Mesodermal cell (in vitro differentiated cells): Measurements from ENCODE around the gene TMEM219.
"Not testable (repeated sequence)": the region's sequence is repeated elsewhere in the genome, so short reads cannot be mapped to it uniquely, and the experiment has no call there.

Experiments used
- H3K27ac ChIP-seq: 2 replicates; pipeline ENCODE4 v1.7.0; 2013; ENCODE audit warnings: mild to moderate bottlenecking, low read depth, low read length, moderate library complexity; ENCODE audit not compliant: severe bottlenecking
- H3K36me3 ChIP-seq: 2 replicates; pipeline ENCODE4 v1.7.1; 2013; ENCODE audit warnings: mild to moderate bottlenecking, low read length, moderate library complexity; ENCODE audit not compliant: control insufficient read depth, insufficient read depth
- H3K4me1 ChIP-seq: one replicate; pipeline ENCODE4 v1.7.1; 2013; ENCODE audit warnings: mild to moderate bottlenecking, low read length; ENCODE audit not compliant: insufficient read depth, control insufficient read depth, poor library complexity, severe bottlenecking
- H3K4me3 ChIP-seq: 2 replicates; pipeline ENCODE4 v1.7.0; 2013; ENCODE audit warnings: low read length, control low read depth, mild to moderate bottlenecking; ENCODE audit not compliant: insufficient read depth, poor library complexity, severe bottlenecking; ENCODE audit errors: extremely low read depth
- H3K9me3 ChIP-seq: 2 replicates; pipeline ENCODE4 v1.7.1; 2013; ENCODE audit warnings: mild to moderate bottlenecking, low read length, moderate library complexity; ENCODE audit not compliant: control insufficient read depth
- WGBS, 2 experiments: methylation state at CpG; one replicate each; pipeline ENCODE4 v1.1.5; 2013; ENCODE audit warnings: missing lambda C conversion rate in 2 of 2; ENCODE audit not compliant: insufficient coverage in 2 of 2; 5-methylcytosine and 5-hydroxymethylcytosine counted together

Gene TMEM219

GRCh38 chr16:29958756-29959155 lies 3.1 kb upstream of the TMEM219 start:
- H3K36me3 ChIP-seq, result no peaks in the 10 kb centered on the region
- H3K4me3 ChIP-seq, result no peak overlapping the region
- H3K4me1 ChIP-seq, result no peaks in the 10 kb centered on the region
- 92 to 100% methylated on average over 2 to 4 of the region's 5 CpGs for WGBS, 2 experiments
- no peak overlapping the region for H3K27ac ChIP-seq
- H3K9me3 ChIP-seq, result no peaks in the 10 kb centered on the region

GRCh38 chr16:29959293-29959692 lies 2.6 kb upstream of the TMEM219 start:
- Histone ChIP-seq H3K9me3 (no peaks in the 10 kb centered on the region), H3K27ac (no peak overlapping the region), H3K4me1 (no peaks in the 10 kb centered on the region), H3K36me3 (no peaks in the 10 kb centered on the region), H3K4me3 (no peak overlapping the region)
- 94 to 100% methylated on average over 1 to 5 of the region's 9 CpGs for WGBS, 2 experiments

GRCh38 chr16:29959821-29960220 lies 2.1 kb upstream of the TMEM219 start:
- H3K4me3 ChIP-seq, H3K9me3 ChIP-seq, H3K36me3 ChIP-seq, H3K27ac ChIP-seq, H3K4me1 ChIP-seq: not testable (repeated sequence)
- 95% methylated on average over 2 of the region's 4 CpGs; no CpG with 5 or more reads in 1 of the 2 experiments for WGBS, 2 experiments

GRCh38 chr16:29961127-29961478 lies 776 bp upstream of the TMEM219 start:
- 85 to 88% methylated on average over 7 to 10 of the region's 10 CpGs for WGBS, 2 experiments
- Histone ChIP-seq H3K4me1 (no peaks in the 10 kb centered on the region), H3K27ac (peak overlapping the region; percentile 75), H3K36me3 (peaks cover 7% of the 10 kb centered on the region), H3K4me3 (peak overlapping the region; percentile 62), H3K9me3 (no peaks in the 10 kb centered on the region)

GRCh38 chr16:29962344-29962994 lies 590 bp downstream of the TMEM219 start:
- WGBS, 2 experiments, result 32 to 38% methylated on average over 13 to 15 of the region's 18 CpGs
- no peaks in the 10 kb centered on the region for H3K4me1 ChIP-seq
- H3K36me3 ChIP-seq, result peaks cover 13% of the 10 kb centered on the region
- H3K9me3 ChIP-seq, result no peaks in the 10 kb centered on the region
- peak overlapping the region; percentile 72 for H3K27ac ChIP-seq
- peak overlapping the region; percentile 62 for H3K4me3 ChIP-seq

GRCh38 chr16:29963021-29963743 lies 1.3 kb downstream of the TMEM219 start:
- Histone ChIP-seq H3K9me3 (no peaks in the 10 kb centered on the region), H3K36me3 (peaks cover 20% of the 10 kb centered on the region), H3K4me1 (no peaks in the 10 kb centered on the region), H3K27ac (no peak overlapping the region), H3K4me3 (peak overlapping the region; percentile 62)
- WGBS, 2 experiments, result 92 to 95% methylated on average over 13 to 14 of the region's 14 CpGs

- Histone ChIP-seq H3K27ac (no peak overlapping the region), H3K36me3 (peaks cover 60% of the 10 kb centered on the region), H3K4me3 (no peak overlapping the region), H3K4me1 (no peaks in the 10 kb centered on the region), H3K9me3 (peaks cover 8% of the 10 kb centered on the region)
- WGBS, 2 experiments, result 81 to 100% methylated on average over 2 of the region's 4 CpGs
These were observed 6.3 kb downstream of the TMEM219 start for GRCh38 chr16:29968205-29968604.

GRCh38 chr16:29971304-29971703 lies 9.4 kb downstream of the TMEM219 start:
- H3K9me3 ChIP-seq, result peaks cover 8% of the 10 kb centered on the region
- peaks cover 15% of the 10 kb centered on the region for H3K4me1 ChIP-seq
- no peak overlapping the region for H3K27ac ChIP-seq
- no peak overlapping the region for H3K4me3 ChIP-seq
- peaks cover 53% of the 10 kb centered on the region for H3K36me3 ChIP-seq
- WGBS, 2 experiments, result 96 to 100% methylated on average over 5 to 6 of the region's 8 CpGs

GRCh38 chr16:29972500-29972899 lies 10.6 kb downstream of the TMEM219 start:
- Histone ChIP-seq H3K4me3 (no peak overlapping the region), H3K4me1 (peaks cover 21% of the 10 kb centered on the region), H3K36me3 (peaks cover 56% of the 10 kb centered on the region), H3K27ac (no peak overlapping the region), H3K9me3 (peaks cover 8% of the 10 kb centered on the region)
- WGBS, 2 experiments, result 100% methylated on average over 1 of the region's 1 CpG

GRCh38 chr16:29972992-29973383 lies 11.1 kb downstream of the TMEM219 start:
- peaks cover 57% of the 10 kb centered on the region for H3K36me3 ChIP-seq
- 86% methylated on average over 5 to 6 of the region's 6 CpGs for WGBS, 2 experiments
- peaks cover 21% of the 10 kb centered on the region for H3K4me1 ChIP-seq
- no peak overlapping the region for H3K4me3 ChIP-seq
- H3K27ac ChIP-seq, result no peak overlapping the region
- peaks cover 8% of the 10 kb centered on the region for H3K9me3 ChIP-seq
